Fibroblast of skin of back (primary cell): Measurements from ENCODE around the gene GATA3.

ENCODE experiments used
- DNase-seq: peaks from one replicate; pipeline ENCODE4 v3.0.0-alpha.2; 2013

GATA3 gene

DNA sequence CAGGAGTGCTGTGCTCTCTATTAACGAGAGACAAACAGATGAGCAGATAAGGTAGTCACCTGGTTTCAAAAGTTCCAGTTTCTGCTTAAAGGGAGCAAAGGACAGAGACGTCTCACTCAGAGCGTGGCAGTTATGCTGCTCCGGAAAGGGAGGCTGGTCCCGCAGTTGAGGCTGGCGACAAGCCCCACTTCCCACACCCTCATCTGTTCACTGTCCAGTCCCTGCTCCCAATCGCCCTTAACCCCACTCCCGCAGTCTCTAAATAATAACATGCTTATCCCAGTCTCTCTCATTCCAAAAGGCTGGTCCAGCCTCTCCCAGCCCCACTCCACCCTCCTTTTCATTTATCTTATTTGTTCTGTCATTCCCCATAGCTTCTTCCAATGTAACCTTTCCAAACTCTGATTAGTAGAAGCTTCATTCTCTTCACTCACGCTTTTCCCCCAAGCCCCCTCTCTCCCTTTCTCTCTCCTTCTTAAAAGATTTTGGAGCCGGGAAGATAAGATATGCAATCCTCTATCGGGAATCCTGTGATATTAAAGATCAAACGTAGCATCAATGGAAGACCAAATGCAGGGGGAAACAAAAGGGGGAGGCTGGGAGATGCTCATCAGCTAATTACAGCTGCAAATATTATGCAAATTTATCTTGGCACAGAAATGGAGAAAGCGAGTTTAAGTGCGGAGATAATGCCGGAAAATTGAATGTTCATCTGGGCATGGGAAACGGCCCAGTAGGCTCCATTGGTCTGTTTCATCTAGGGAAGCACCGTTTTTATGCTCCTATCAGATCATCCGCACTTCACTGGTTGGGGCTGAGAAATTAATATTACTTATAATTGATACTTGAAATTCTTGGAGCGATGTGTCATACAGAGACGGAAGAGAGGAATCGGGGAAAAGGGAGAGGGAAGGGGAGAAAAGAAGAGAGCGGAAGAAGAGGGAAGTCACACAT lies 16.3 kb upstream of the GATA3 start:
- DNase-seq = no peak

DNA sequence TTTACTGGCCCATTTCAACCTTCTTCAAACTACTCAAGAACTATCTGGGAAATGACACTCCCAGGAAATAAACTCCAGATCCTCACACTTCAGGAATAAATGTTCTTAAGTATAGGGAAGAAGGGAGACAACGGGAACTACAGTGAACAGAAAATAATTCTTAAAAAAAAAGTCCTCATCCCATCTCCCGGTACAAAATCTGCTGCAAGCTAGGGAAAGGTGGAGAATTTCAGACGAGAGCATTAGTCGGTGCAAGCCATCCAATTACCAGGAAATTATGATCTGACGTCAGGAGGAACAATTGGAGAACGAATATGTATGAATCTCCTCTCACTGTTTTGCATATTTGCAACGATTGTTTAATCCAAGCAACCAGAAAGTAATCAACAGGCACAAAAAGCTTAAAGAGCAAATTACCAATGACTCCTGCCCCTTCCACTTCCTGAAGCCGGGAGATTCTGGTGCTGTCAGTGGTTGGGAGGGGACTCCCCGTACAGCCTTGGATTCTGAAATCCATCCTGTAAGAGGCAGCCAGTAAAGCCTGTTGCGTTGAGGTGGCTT lies 15.1 kb upstream of the GATA3 start:
- no peak for DNase-seq

DNA sequence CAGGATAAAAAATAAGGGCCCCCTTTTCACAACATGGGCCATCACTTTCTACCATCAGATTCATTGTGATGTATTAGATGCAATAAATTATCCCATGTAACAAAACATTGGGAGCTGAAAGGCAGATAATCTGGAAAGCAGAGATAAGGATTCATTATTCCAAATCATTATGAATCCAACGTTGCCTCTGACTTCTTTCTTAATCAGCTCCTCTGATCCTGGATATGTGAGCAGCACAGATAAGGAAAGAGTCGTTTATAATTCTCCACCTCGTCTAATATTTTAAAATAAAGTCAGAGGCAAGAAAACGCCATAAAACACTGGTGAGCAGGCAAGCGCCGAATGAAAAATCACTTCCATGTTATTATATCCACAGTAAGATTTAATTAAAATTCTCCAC lies 13.8 kb upstream of the GATA3 start:
- DNase-seq = no peak

DNA sequence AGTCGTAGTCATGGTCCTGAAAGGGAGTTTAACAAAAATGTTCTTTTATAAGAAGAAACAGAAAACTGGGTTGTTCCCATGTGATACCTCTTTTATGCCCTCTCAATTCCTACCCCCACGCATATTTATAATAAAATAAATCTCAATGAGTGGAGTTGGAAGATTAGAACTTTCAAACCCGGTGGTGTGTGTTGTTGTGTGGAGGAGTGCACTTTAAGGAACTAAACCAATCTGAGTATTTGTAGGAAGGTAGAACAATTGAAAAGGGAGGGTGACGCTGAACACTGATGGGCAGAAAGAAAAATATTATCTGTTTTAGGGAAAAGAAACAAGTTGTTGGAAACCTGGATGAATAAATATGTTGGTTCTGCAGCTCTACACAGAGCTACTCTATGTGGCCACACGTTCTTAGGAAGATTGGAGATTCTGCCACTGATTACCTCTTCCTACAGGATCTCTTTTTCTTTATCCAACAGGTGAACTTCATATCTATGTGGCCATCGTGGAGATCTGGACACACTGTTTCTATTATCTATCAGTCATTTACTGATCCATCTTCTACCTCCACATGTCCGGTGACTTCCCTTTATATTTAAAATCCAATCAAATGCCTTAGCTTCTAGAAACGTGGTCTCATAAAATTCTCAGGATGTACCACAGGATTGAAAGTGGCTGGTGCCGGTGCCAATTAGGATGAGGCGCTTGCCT lies 13.1 kb upstream of the GATA3 start:
- no peak for DNase-seq

DNA sequence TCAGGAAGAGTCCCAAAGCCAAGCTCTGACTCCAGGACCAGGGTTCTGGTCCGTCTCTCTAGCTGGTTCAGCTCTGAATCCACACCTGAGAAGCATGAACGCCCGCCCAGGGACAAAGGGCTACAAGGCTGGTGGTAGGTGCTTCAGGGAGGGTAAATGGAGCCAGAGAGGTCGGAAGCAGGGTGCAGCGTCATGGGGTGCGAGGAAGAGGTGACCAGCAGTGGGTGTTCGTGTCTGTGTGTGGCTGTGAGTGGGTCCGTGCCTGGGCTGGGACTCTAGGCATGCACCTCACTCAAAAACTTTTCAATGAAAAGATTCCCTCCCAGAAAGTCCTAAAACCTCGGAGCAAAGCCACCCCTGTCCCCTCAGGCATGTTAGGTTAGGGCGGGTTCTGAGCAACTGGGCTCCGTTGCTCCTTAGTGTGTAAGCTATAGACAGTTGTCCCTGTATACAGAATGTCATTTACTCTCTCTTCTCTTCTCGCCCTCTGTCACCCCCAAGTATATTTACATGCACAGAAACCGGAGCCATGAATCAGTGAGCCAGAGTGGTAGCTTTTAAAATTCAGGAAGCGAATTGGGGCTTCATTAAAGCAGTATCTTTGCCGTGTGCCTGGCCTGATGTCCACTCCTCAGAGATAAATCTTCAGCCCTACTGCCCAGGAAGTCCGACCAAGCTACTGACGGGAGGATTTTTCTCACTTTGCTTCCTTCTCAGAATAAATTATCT lies 12.3 kb upstream of the GATA3 start:
- DNase-seq = no peak

DNA sequence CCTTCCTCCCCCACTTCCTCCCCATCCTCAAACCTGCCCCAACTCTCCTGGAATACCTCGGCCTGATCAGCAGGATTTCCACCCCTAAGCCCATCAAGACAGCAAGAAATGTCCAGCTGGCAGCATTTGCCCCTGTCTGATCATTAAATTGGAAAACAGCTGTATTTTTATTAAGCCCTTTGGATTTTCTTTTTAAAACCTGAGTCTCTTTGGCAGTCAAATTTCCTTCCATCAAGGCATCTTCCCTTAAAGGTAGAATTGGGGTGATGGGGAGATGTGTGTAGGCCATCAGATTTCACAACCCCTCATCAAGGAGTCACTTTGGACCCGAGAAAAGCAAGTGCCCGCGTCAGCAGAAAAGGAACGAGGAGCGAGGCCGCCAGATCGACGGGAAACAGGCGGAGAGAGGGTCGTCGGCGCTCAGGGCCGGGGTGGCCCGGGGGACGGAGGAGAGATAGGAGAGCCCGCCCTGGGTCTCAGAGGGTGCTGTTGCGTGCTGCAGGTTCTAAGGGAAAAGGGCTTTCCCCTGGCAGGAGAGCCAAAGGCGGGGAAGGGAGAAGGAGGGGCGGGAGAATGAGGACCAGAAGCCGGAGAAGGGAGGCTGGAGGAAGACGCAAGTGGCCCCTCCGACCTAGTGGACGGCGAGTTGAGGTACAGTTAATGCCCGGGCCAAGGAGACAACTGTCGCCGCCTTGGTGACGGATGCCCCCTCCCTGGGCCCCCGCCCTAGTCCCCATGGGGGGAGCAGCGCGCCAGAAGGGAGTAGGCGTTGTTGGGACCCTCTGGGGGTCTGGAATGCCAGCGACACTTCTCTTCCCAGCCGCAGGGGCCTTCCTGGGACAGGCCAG lies 11.5 kb upstream of the GATA3 start:
- DNase-seq = no peak

DNA sequence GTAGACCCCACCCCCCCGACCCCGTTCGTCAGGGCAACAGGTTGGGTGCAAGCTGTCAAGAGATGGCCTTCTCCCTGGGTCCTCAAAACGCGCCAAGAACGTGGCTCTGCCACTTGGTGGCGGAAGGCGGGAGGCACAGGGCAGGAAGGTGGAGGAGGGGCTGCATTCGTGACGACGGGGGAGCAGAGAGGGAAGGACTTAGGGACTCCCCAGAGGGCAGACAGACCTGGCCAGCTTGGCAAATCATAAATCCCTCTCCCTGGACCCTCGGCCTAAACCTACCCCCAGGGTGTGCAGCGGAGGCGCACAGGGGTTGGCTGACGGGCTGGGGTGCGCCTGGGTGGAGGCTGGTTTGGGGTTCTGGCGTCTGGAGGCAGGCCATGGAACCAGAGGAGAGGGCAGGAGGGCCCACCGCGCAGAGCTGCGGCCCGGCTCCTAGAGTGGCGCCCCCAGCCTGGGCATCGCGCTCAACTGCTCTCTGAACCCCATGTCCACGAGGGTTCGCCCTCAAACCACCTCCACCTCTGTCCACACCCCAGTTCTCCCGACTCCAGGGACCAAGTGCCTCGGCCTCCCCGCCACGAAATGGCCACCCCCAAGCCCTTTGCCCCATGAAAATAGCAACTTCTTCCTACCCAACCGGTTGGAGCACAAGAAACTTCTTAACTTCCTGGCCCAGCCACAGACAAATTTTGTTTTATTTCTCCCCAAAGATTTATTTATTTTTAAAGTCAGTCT lies 10.8 kb upstream of the GATA3 start:
- DNase-seq = no peak

DNA sequence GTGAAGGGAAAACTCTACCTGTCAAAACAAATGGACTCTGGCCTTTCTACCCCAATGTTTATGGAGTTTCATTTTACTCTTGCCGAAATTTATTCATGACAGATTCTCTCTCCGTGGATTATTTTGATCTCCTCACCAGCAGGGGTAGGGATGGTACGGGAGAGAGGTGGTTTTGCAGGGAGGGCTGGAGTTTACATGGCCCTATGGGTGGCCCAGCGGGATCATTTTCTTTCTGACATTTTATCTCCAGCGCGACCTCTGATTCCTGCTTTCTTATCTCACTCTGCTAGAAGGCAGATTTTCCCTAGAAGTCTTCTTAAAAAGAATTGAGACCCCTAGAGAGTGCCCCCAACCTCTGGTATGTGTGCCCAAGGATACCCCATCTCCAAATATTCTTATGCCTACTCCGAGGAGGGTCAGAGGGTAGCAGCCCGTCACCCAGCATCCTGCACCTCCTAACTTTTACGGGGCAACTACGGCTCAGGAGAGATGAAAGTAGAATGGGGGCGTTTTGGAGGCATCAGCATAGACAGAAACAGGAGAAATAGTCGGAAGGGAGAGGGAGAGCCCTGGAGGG lies 10.1 kb upstream of the GATA3 start:
- DNase-seq = no peak

DNA sequence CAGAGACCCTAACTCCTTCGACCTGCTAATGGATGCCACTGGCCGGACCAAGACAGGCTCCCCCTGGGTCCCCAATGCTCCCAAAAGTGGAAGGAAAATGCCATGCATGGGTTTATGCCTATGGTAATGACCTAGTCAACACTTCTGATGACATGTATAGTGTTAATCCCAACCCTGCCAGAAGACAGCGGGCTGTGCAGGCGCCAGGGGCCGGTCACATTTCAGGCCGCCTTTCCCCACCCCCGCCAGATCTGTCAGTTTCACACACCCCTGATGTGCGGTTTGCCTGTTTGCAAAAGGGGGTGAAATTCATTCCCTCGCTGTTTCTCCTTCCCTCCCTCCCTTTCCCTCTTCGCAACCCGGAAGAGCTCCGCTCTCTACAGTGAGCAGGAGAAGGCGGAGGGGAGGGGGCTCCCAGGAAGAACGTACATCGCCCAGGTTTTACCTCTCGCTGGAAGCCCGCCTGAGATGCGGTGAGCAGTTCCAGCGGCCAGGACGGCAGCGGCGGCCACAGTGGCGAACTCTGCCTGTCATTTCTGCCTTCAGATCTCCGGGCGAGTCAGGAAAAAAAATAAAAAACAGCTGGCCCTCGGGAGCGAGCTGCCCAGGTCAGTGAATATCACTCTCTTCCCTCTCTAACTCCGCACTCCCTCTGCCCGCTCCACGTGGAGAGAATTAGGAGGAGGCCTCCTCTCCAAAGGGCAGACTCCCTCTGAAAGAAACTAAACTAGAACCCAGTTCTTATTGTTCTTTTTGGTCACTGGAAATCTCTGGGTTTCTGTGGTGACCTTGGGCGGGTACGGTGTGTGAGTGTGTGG lies 9.4 kb upstream of the GATA3 start:
- no peak for DNase-seq

DNA sequence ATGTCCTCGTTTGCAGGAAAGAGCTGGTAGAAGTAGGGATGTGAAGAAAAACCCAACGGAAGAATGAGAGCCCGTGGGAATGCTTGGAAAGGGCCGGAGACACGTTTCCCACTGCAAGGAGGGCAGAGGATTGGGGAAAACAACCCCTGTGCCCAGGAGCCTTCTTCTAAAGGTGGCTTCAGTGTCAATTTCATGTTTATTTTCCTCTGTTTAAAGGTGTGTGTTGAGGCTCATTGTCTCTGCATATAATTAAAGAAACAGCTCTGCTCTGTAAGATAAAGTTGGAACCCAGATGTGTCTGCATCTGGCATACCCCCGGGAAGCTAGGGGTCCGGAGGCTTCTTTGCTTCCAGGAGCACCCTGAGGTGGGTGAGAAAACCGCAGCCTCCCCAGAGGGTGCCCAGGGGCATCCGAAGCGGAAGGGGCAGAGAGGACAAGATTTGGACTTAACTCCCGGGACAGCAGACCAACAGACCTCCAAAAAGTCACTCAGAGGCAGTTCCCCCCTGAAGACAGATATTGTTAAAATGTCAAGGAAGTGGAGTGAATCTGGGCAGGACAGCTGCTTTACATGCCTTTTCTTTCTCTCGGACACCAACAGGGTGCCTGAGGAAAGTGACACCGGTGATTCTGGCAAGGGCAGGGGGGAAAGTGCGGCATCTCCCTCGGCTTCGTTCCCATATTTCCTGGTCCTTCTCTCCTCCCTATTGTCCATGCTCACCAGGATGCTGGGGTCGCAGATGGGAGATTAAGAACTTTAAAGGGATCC lies 8.6 kb upstream of the GATA3 start:
- no peak for DNase-seq

DNA sequence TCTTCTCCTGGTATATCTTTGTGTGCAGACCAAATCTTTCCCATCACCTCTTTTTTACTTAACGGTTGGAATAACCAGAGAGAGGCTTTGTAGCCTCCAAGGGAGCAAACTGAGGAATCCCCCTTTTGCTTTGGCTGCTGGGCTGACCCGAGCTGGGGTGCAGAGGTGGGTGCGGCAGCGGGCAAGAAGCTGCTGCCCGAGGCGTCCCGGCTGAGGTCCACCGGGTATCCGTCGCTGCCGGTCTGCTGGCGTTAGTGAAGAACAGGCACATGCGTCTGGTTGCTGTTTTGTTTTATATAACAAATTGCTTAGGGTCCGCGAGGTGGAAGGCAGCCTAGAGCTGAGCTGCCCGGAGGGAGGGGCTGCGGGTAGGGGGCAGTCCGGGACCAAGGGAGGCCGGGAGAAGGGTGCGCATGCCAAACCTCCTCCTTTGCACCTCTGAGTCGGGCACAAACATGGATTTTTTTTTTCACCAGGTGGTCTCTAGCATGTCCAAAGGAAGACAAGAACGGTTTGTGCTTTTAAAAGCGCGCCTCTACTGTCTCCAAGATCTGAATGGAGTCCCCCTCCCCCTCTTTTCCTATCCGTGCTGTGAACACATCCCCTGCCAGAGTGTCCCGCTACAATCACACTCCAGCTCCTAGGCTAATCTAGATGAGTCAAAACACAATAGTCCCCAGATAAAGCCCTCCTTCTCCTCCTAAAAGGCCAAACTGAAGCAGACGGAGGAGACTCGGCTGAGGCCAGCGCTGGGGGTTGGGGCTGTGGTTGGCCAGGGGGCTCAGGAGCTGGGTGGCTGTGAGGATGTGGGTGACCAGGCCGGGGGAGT lies 6.8 kb upstream of the GATA3 start:
- DNase-seq = no peak

DNA sequence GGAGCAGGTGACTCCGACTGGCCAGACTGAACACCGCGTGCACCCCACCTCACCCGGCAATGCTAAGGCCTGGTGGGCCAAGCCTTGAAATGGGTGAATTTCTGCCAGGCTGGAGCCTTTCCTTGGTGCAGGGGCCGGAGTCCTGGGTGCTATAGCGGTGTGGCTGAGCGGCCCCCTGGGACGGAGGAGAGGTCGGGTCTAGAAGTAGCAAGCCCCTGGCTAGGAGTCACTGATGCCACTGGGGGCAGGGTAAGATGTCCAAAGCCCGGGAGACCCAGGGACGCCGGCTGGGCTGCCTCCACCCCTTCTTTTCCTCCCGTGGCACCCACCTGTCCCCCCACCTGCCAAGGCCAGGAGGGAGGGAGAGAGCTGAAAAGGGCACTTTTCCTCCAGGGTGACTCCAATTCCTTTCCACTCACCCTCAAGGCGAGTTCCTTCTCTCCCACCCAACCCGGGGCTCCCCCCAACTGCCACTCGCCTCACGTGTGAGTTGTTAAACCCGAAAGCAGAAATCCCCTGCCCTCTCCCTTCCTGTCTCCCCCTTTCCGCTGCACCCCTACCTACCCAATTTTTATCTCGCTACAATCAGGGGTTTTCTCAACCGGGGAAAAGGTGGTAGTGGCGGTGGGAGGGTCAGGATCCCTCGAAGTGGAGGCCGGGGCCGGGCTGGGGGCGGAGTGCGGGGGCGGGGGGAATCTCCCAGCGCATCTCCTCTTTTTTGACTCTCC lies 6.0 kb upstream of the GATA3 start:
- no peak for DNase-seq

DNA sequence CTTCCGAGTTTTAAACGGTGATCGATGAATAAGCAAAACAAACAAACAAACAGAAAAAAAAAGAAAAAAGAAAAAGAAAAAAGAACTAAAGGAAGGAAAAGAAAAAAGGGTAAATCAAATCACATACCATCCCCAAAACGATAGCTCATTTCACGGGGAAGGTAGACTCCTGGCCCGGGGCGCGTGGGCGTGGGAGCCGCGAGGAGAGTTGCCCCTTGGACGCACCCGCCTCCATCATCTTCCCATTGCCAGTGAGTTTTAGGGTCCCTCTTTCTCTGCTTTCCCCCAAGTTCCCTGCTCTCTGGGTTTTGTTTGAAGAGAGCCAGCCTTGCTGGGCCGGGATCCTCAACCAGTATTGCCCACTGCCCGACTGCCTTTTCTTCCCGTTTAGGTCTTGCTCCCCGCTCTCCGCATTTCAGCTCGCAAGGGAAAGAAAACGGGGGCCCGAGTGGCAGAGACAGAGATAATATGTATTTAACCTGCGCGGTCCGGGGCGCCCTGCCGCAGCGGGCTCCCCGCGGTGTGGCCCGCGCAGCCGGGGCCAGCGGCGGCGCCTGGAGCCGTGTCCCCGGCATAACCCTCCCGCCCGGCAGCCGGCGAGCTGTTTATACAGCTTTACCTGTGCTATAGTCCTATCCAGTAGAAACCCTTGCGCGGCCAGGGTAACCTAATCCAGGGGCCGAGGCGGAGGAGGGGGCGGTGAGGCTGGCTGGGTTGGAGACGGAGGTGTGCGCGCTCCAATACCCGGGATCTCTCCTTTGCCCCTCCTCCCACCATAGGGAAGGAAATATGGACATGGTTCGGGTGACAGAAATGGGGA lies 5.2 kb upstream of the GATA3 start:
- no peak for DNase-seq

DNA sequence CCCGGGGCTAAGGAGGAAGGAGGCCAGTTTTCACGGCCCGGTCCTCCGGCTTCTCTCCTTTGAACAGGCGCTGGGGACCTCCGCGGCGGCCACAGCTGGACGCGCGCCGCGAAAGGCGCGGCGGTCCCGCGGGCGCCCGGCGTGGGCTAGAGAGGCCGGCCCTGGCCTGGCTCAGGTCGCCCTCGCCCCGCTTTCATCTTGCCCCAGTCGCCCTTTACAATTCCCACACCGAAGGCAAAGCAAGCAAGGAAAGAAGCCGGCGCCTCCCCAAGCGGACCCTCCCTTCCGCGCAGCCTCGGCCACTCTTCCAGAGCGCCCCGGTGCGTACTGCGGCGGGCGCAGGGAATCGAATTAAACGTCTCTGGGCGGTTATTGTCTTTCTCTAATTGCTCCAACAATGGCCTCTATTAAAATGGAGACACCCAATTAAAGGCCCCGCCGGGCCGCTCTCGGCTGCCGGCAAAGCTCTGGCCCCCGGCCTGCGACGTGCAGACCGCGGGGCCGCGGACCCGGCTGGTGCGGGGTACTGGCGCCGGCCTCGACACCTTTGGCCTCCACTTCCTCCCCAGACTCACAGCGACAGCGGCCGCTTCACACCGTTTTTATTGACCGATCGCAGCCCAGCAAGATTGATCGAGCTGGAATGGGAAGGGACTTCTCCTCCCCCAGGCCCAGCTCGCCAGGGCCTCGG lies 4.5 kb upstream of the GATA3 start:
- DNase-seq = no peak

DNA sequence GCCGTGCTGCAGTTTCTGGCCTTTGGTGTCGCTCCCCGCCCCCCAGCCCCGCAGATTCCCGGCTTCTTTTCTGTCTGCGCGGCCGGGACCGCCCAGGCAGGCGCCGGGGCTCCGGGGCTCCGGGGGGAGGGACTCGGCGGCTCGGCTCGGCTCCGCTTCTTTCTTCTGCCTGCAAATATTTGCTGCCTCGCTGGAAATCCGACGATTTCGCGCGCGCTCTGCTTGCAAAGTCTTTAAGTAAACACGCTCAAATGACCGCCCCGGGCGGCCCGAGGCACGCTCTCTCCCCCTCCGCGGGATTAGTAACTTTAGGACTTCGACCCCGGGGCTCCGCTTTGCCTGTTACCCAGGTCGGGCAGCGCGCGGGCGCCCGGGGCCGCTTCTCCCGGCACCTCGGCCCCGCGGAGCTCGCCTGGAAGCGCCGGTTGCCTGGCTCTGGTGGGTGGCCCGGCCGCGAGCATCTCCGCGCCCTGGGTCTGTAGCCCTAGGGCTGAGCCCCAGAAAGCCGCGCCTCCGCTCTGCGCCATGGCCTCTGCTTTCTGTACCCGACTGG lies 3.9 kb upstream of the GATA3 start:
- no peak for DNase-seq
